Measurements from ENCODE around the gene LCE1B. TPM values are rescaled to one million over a fixed set of nuclear protein-coding genes. Genes with fewer than 3 reads are reported as not detected.

Gene LCE1B
- total and polyA plus RNA-seq, 10 of the 15 experiments (the other 5 are each of a cell fraction or from before 2014, with no cell fraction given): 0.13 to 3.3 (median 0.60) TPM; not detected in 2

- WGBS (ENCODE audit: insufficient coverage, insufficient replicate concordance, low lambda C conversion rate, missing lambda C conversion rate): 10% methylated on average over 3 of the region's 3 CpGs
- no peak for DNase-seq (ENCODE audit: low read depth, low spot score)
- BruUV-seq (replicated peaks): no TSS peak
- H4K20me1 ChIP-seq (ENCODE audit: control insufficient read depth, insufficient read depth): no peaks in the 10 kb centered on the region
- RAD21 ChIA-PET (ENCODE audit: unreplicated experiment): no interaction called here
- H3K4me3 ChIP-seq: no peak overlapping the region
- ATAC-seq: no peak
- no peak overlapping the region for H2AFZ ChIP-seq (ENCODE audit: control insufficient read depth, low read depth, low read length)
- H3K9ac ChIP-seq (ENCODE audit: control insufficient read depth, insufficient read depth, low read length): no peak overlapping the region
- no peak overlapping the region for H3K4me2 ChIP-seq (ENCODE audit: control insufficient read depth, insufficient read depth)
- no peaks in the 10 kb centered on the region; a peak in 1 of 4 replicates for H3K27me3 ChIP-seq (replicated peaks in 1 of 2; ENCODE audit: control insufficient read depth in 2 of 2, insufficient read depth in 2 of 2, low read length in 1 of 2)
- no peaks in the 10 kb centered on the region for H3K9me3 ChIP-seq (replicated peaks; ENCODE audit: control insufficient read depth, insufficient read depth, low read length)
- no peaks in the 10 kb centered on the region for H3K4me1 ChIP-seq (ENCODE audit: control insufficient read depth, insufficient read depth, low read length)
- no peaks in the 10 kb centered on the region for H3K79me2 ChIP-seq (ENCODE audit: control insufficient read depth, insufficient read depth, low read length)
- FAIRE-seq: no peak
- POLR2A ChIA-PET: no interaction called here
- H3K36me3 ChIP-seq (ENCODE audit: control insufficient read depth in 2 of 2, insufficient read depth in 2 of 2, low read length in 1 of 2): no peaks in the 10 kb centered on the region
- in situ Hi-C loops (cut with MboI) (no loop called here), intact Hi-C loops (cut with micrococcal nuclease; ENCODE audit: unreplicated experiment) (no loop called here)
- SMC1A ChIA-PET (ENCODE audit: uncharacterized antibody, unreplicated experiment): interaction anchor here (0.6 to 1.5 kb wide), 2 partner anchors 10 to 467 kb away, joined by 3 to 4 read pairs; no protein-coding TSS in a partner anchor
- CTCF ChIA-PET: interaction anchor here (1.6 kb wide), 1 partner anchor 9 kb away, joined by 3 read pairs; no protein-coding TSS in a partner anchor
- no peak overlapping the region for H3K27ac ChIP-seq (ENCODE audit: control insufficient read depth, insufficient read depth)
- TF ChIP-seq RB1 (IDR thresholded peaks at IDR 0.05; ENCODE audit: borderline replicate concordance) (no peak), ZNF207 (IDR thresholded peaks at IDR 0.05; ENCODE audit: borderline replicate concordance) (no peak), NKRF (conservative IDR thresholded peaks at IDR 0.05) (no peak), MAX (IDR thresholded peaks at IDR 0.05; ENCODE audit: low read depth, low read length) (no peak), MYB (IDR thresholded peaks at IDR 0.05; ENCODE audit: borderline replicate concordance, low read depth, low read length) (no peak), RELA (IDR thresholded peaks at IDR 0.05; ENCODE audit: borderline replicate concordance, partially characterized antibody) (no peak), MTA3 (IDR thresholded peaks at IDR 0.05; ENCODE audit: borderline replicate concordance, low read length) (no peak), NFIC (IDR thresholded peaks at IDR 0.05; ENCODE audit: low read depth, low read length) (no peak), USF2 (IDR thresholded peaks at IDR 0.05; ENCODE audit: borderline replicate concordance, low read depth, low read length) (no peak), SPI1 (IDR thresholded peaks at IDR 0.05; ENCODE audit: borderline replicate concordance, insufficient read depth, low read depth, low read length) (no peak), USF1 (IDR thresholded peaks at IDR 0.05; ENCODE audit: borderline replicate concordance, extremely low read length, insufficient read depth, low read depth, low read length) (no peak), CBFB (IDR thresholded peaks at IDR 0.05; ENCODE audit: low read depth) (no peak), SMARCA5 (IDR thresholded peaks at IDR 0.05) (no peak)
Observed at GRCh38 chr1:152860129-152860528, 48.4 kb downstream of the LCE1B start.

Data from GM12878 (cell line).